SU-DHL-6 (cell line): ENCODE results near the gene ODAD2.

ENCODE experiments used
- H2AFZ ChIP-seq: fragments of 200-600 bp; sonication (generic); 2 replicates; pipeline ENCODE4 v1.6.1; 2014; ENCODE audit warnings: low read depth, mild to moderate bottlenecking, moderate library complexity, mixed read lengths, antibody characterized with exemption, low read length; ENCODE audit not compliant: severe bottlenecking
- H3F3A ChIP-seq: fragments of 200-600 bp; shearing (Covaris generic); 2 replicates; pipeline ENCODE4 v1.6.0; 2016; ENCODE audit warnings: antibody characterized with exemption, mild to moderate bottlenecking; ENCODE audit not compliant: insufficient read depth
- H3K27ac ChIP-seq: fragments of 200-600 bp; sonication (generic); 2 replicates; pipeline ENCODE4 v1.5.1; 2016; ENCODE audit warnings: low read depth, mild to moderate bottlenecking, low read length, moderate library complexity, mixed read lengths
- H3K27me3 ChIP-seq: fragments of 200-600 bp; sonication (generic), shearing (Covaris generic); 2 replicates; pipeline ENCODE4 v1.6.0; 2014; ENCODE audit warnings: mild to moderate bottlenecking, low read length
- H3K36me3 ChIP-seq: fragments of 200-600 bp; sonication (generic); 2 replicates; pipeline ENCODE4 v1.6.1; 2014; ENCODE audit warnings: mild to moderate bottlenecking, low read length, mixed read lengths
- H3K4me2 ChIP-seq: fragments of 300-600, 200-600 bp; shearing (Covaris generic), sonication (generic); 2 replicates; pipeline ENCODE4 v1.6.0; 2014; ENCODE audit warnings: low read length, low read depth, mild to moderate bottlenecking; ENCODE audit not compliant: poor library complexity, severe bottlenecking
- H3K4me3 ChIP-seq: fragments of 200-600 bp; sonication (generic); 2 replicates; pipeline ENCODE4 v1.5.1; 2014; ENCODE audit warnings: antibody characterized with exemption, low read length, mild to moderate bottlenecking, mixed read lengths; ENCODE audit not compliant: insufficient read depth, poor library complexity, severe bottlenecking
- H3K79me2 ChIP-seq: fragments of 200-600 bp; sonication (generic); 2 replicates; pipeline ENCODE4 v1.6.1; 2014; ENCODE audit warnings: mild to moderate bottlenecking, low read length, moderate library complexity; ENCODE audit not compliant: insufficient read depth
- H3K9ac ChIP-seq: fragments of 200-600 bp; sonication (generic); 2 replicates; pipeline ENCODE4 v1.7.0; 2014; ENCODE audit warnings: mild to moderate bottlenecking, low read length
- H3K9me2 ChIP-seq: fragments of 200-600 bp; sonication (generic); replicated peaks from 2 replicates; pipeline ENCODE4 v1.6.1; 2014; ENCODE audit warnings: low read length; ENCODE audit not compliant: insufficient read depth
- H3K9me3 ChIP-seq: fragments of 200-600 bp; sonication (generic); 2 replicates; pipeline ENCODE4 v1.6.1; 2014; ENCODE audit warnings: low read length, mixed read lengths; ENCODE audit not compliant: insufficient read depth
- H4K20me1 ChIP-seq: fragments of 200-600 bp; sonication (generic); 2 replicates; pipeline ENCODE4 v1.6.1; 2014; ENCODE audit warnings: low read depth, mild to moderate bottlenecking, antibody characterized with exemption, low read length, moderate library complexity, mixed read lengths
- CTCF ChIP-seq: fragments of 200-600 bp; sonication (generic); IDR thresholded peaks from one replicate; pipeline ENCODE4 v1.5.1; 2017; ENCODE audit warnings: antibody characterized with exemption, mild to moderate bottlenecking, low read length, moderate library complexity; ENCODE audit not compliant: insufficient read depth, poor library complexity, severe bottlenecking
- EZH2phosphoT487 ChIP-seq: fragments of 200-600 bp; sonication (generic), shearing (Covaris generic); conservative IDR thresholded peaks from 2 replicates; pipeline ENCODE4 v1.6.1; 2018; ENCODE audit warnings: mild to moderate bottlenecking, antibody characterized with exemption, low read length, moderate library complexity, mixed read lengths

The ODAD2 gene

GRCh38 chr10:27804136-27804535 is 194.7 kb downstream of the ODAD2 start:
- Histone ChIP-seq H3K4me3 (no peak overlapping the region), H3F3A (no peaks in the 10 kb centered on the region), H3K9me2 (no peaks in the 10 kb centered on the region), H3K27ac (no peak overlapping the region), H3K79me2 (no peaks in the 10 kb centered on the region), H3K9ac (no peak overlapping the region), H3K27me3 (no peaks in the 10 kb centered on the region), H3K9me3 (no peaks in the 10 kb centered on the region), H4K20me1 (no peaks in the 10 kb centered on the region), H2AFZ (no peak overlapping the region), H3K36me3 (no peaks in the 10 kb centered on the region), H3K4me2 (no peak overlapping the region)
- TF ChIP-seq CTCF (no peak), EZH2phosphoT487 (no peak)

GRCh38 chr10:27801171-27801785 is 197.6 kb downstream of the ODAD2 start:
- no peak overlapping the region for H3K9ac ChIP-seq
- no peaks in the 10 kb centered on the region for H4K20me1 ChIP-seq
- no peak overlapping the region for H2AFZ ChIP-seq
- H3K36me3 ChIP-seq = no peaks in the 10 kb centered on the region
- no peak overlapping the region for H3K27ac ChIP-seq
- no peaks in the 10 kb centered on the region for H3K9me3 ChIP-seq
- TF ChIP-seq CTCF (no peak), EZH2phosphoT487 (no peak)
- H3K4me2 ChIP-seq = no peak overlapping the region
- no peaks in the 10 kb centered on the region for H3K79me2 ChIP-seq
- no peaks in the 10 kb centered on the region for H3K9me2 ChIP-seq
- no peaks in the 10 kb centered on the region for H3K27me3 ChIP-seq
- no peak overlapping the region for H3K4me3 ChIP-seq
- no peaks in the 10 kb centered on the region for H3F3A ChIP-seq

GRCh38 chr10:27799046-27799445 is 199.8 kb downstream of the ODAD2 start:
- Histone ChIP-seq H3K9ac (no peak overlapping the region), H3K27ac (no peak overlapping the region), H3K9me3 (no peaks in the 10 kb centered on the region), H3K79me2 (no peaks in the 10 kb centered on the region), H4K20me1 (no peaks in the 10 kb centered on the region), H2AFZ (no peak overlapping the region), H3K9me2 (no peaks in the 10 kb centered on the region), H3F3A (no peaks in the 10 kb centered on the region), H3K36me3 (no peaks in the 10 kb centered on the region), H3K4me2 (no peak overlapping the region), H3K27me3 (no peaks in the 10 kb centered on the region), H3K4me3 (no peak overlapping the region)
- TF ChIP-seq CTCF = no peak
- TF ChIP-seq EZH2phosphoT487 = no peak
